WTC11 (cell line): ENCODE results near the gene SYNGR3. TPM values are rescaled to one million over a fixed set of nuclear protein-coding genes. Genes with fewer than 3 reads are reported as not detected.

Experiments used
- ATAC-seq: fragments of 200-7000 bp; cut with Tn5 transposase; 2 replicates; pipeline ENCODE4 v1.10.0; 2021; ENCODE audit warnings: mild to moderate bottlenecking, moderate library complexity
- CTCF ChIA-PET: fragments of 300-600 bp; sonication (Branson Sonifier 250); formaldehyde crosslinking; loops from one replicate; lab custom pipeline; 2021; ENCODE audit warnings: antibody characterized with exemption; lab: Charles Lee
- POLR2A ChIA-PET: fragments of 350-600 bp; sonication (Branson Sonifier 250); formaldehyde crosslinking; loops from one replicate; lab custom pipeline; 2021; ENCODE audit warnings: antibody characterized with exemption; lab: Charles Lee
- DNase-seq: peaks from one replicate; pipeline ENCODE4 v3.0.0; 2021; ENCODE audit warnings: low spot score
- H3K27ac Mint-ChIP-seq: 2 replicates; pipeline ENCODE4 v1.8.0; 2021; ENCODE audit warnings: mixed read lengths
- H3K27me3 Mint-ChIP-seq: 2 replicates; pipeline ENCODE4 v1.8.0; 2021; ENCODE audit warnings: low read depth, mild to moderate bottlenecking, moderate library complexity, mixed read lengths
- H3K36me3 Mint-ChIP-seq: 2 replicates; pipeline ENCODE4 v1.8.0; 2021; ENCODE audit warnings: mixed read lengths
- H3K4me1 Mint-ChIP-seq: 2 replicates; pipeline ENCODE4 v1.8.0; 2022; ENCODE audit warnings: mixed read lengths
- H3K4me3 Mint-ChIP-seq: 2 replicates; pipeline ENCODE4 v1.8.0; 2021; ENCODE audit warnings: mild to moderate bottlenecking, moderate library complexity, mixed read lengths
- H3K9me3 Mint-ChIP-seq: 2 replicates; pipeline ENCODE4 v1.8.0; 2021; ENCODE audit warnings: mixed read lengths
- CBFB ChIP-seq: sonication (generic); formaldehyde crosslinking; IDR thresholded peaks from 2 replicates; pipeline ENCODE4 v1.8.1; 2022; ENCODE audit warnings: mild to moderate bottlenecking, low read depth, missing genetic modification reagents
- CDX4 ChIP-seq: fragments of 250-450 bp; sonication (Bioruptor Pico); IDR thresholded peaks from 2 replicates; pipeline ENCODE4 v1.9.0; 2021; ENCODE audit warnings: moderate library complexity, mild to moderate bottlenecking, inconsistent platforms, borderline replicate concordance
- CTCF ChIP-seq: fragments of 200-600 bp; IDR thresholded peaks from 2 replicates; pipeline ENCODE4 v1.8.0; 2022; ENCODE audit warnings: antibody characterized with exemption
- GTF2I ChIP-seq: fragments of 250-450 bp; sonication (Bioruptor Pico); conservative IDR thresholded peaks from 2 replicates; pipeline ENCODE4 v1.4.0; 2021; ENCODE audit warnings: mild to moderate bottlenecking
- IRF2 ChIP-seq: sonication (generic); formaldehyde crosslinking; IDR thresholded peaks from 2 replicates; pipeline ENCODE4 v1.8.0; 2022; ENCODE audit warnings: low read depth, missing genetic modification reagents, borderline replicate concordance
- SMAD4 ChIP-seq: sonication (generic); formaldehyde crosslinking; IDR thresholded peaks from 2 replicates; pipeline ENCODE4 v1.8.0; 2022; ENCODE audit warnings: mild to moderate bottlenecking, missing genetic modification reagents
- ZNF138 ChIP-seq: sonication (generic); formaldehyde crosslinking; conservative IDR thresholded peaks from 2 replicates; pipeline ENCODE4 v1.8.1; 2022; ENCODE audit warnings: mild to moderate bottlenecking, moderate library complexity, missing genetic modification reagents
- ZNF219 ChIP-seq: sonication (generic); formaldehyde crosslinking; IDR thresholded peaks from 2 replicates; pipeline ENCODE4 v1.8.0; 2023; ENCODE audit warnings: missing genetic modification reagents, mild to moderate bottlenecking, borderline replicate concordance
- ZNF317 ChIP-seq: sonication (generic); formaldehyde crosslinking; IDR thresholded peaks from 2 replicates; pipeline ENCODE4 v1.8.1; 2023; ENCODE audit warnings: low read depth, mild to moderate bottlenecking, moderate library complexity, missing genetic modification reagents, borderline replicate concordance
- ZNF532 ChIP-seq: fragments of 250-450 bp; sonication (Bioruptor Pico); IDR thresholded peaks from 2 replicates; pipeline ENCODE4 v1.9.0; 2021; ENCODE audit warnings: mild to moderate bottlenecking, borderline replicate concordance
- total RNA-seq: library from RNA; stranded (reverse); gene quantifications from 3 replicates; pipeline ENCODE4 v1.2.3, GENCODE V29; 2021
- TF ChIP-seq, protein P1 (sequence below): sonication (generic); formaldehyde crosslinking; IDR thresholded peaks from 2 replicates; pipeline ENCODE4 v1.8.1; 2023; ENCODE audit warnings: mild to moderate bottlenecking, missing genetic modification reagents, borderline replicate concordance

The SYNGR3 gene
- total RNA-seq, 1 experiment from 2014 or later = 41.5 TPM

- TF ChIP-seq CDX4 = no peak
- TF ChIP-seq CBFB (CRISPR knock-in tag) = no peak
These were observed 48.8 kb downstream of the SYNGR3 start (continued) for GRCh38 chr16:2038382-2039231.

DNA sequence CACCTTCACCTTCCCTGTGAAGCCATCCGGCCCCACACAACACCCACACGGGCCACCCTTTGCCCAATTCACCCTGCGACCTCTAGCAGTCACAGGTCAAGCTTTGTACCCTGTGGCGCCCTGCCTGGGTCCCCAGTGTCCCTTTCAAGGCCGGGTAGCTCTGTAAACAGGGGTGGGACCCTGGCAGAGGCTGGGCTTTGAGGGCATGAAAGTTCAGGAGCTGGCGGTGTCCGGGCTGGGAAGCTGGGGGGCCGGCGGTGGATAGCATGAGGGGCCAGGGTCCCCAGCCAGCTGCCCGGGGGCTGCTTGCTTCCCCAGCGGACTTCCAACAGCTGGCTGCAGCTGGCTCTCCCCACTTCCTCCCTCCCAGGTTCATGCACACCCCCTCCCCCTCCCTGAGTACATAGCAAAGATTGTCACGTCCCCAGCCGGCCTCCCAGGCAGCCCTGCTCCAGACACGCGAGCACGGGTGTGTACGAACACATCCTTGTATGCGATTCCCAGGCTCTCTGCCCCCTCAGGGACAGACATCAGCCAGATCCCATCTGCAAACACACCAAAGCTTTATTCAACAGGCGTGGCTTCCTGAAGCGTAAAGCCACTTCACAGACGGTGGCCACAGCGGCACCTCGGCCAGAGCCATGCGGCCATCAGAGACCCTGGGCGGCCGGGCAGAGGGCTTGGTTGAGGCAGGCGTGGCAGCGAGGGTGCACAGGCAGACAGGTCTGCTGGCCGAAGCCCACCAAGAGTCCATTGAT is 49.7 kb downstream of the SYNGR3 start:
- Mint-ChIP-seq H3K27ac (peak overlapping the region; percentile 49), H3K4me1 (no peaks in the 10 kb centered on the region), H3K27me3 (no peaks in the 10 kb centered on the region), H3K36me3 (no peaks in the 10 kb centered on the region; the same call in 1 of the 2 replicates), H3K4me3 (no peak overlapping the region), H3K9me3 (no peaks in the 10 kb centered on the region)
- no peak for TF ChIP-seq SMAD4 (CRISPR knock-in tag)
- no peak for TF ChIP-seq ZNF317 (CRISPR knock-in tag)
- DNase-seq (no peak), ATAC-seq (no peak)
- CTCF ChIA-PET = interaction anchor here (0.6 to 3.0 kb wide), 4 partner anchors 16 to 200 kb away, joined by 3 to 11 read pairs (median 4); no protein-coding TSS in a partner anchor
- POLR2A ChIA-PET = no interaction called here

DNA sequence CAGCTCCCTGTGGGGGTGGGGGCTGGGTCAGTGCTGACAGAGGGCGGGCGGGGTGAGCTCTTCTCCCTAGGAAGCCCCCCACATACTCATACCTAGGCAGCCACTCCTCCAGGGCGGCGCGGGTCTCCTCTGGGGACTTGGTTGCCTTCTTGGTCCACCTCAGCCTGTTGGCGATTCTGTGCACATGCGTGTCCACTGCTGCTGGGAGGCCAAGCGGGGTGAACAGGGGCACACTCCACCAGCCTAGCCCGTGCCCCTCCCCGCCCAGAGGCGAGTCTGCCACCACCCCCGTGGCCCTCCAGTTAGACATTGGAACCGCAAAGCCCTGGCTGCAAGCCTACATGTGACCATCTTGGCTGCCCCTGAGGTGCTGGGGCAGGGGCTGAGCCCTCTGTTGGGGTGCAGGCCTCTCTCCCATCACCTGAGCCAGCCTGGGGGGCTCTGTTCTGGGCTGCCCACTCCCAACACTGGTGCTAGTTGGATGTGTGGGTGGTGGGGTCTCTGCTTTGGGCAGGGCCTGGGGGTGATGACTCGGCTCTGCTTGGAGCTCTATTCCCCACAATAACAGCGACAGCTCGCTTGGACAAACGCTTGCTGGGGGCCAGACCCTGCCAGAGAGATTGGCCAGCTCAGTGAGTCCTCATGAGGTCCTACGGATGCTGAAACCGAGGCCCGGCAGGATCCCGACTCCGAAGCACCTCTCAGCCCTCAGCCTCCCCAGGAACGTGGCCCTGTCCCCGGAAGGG is 50.4 kb downstream of the SYNGR3 start:
- DNase-seq = no peak
- ATAC-seq = no peak
- H3K36me3 Mint-ChIP-seq = no peaks in the 10 kb centered on the region; the same call in 1 of the 2 replicates
- H3K4me3 Mint-ChIP-seq = no peak overlapping the region
- H3K4me1 Mint-ChIP-seq = no peaks in the 10 kb centered on the region
- no peaks in the 10 kb centered on the region for H3K9me3 Mint-ChIP-seq
- H3K27ac Mint-ChIP-seq = no peak overlapping the region
- no peaks in the 10 kb centered on the region for H3K27me3 Mint-ChIP-seq
- ChIA-PET CTCF (interaction anchor here (0.6 to 3.0 kb wide), 7 partner anchors 16 to 201 kb away, joined by 3 to 11 read pairs (median 3); no protein-coding TSS in a partner anchor), POLR2A (no interaction called here)
- TF ChIP-seq, protein P1, sequence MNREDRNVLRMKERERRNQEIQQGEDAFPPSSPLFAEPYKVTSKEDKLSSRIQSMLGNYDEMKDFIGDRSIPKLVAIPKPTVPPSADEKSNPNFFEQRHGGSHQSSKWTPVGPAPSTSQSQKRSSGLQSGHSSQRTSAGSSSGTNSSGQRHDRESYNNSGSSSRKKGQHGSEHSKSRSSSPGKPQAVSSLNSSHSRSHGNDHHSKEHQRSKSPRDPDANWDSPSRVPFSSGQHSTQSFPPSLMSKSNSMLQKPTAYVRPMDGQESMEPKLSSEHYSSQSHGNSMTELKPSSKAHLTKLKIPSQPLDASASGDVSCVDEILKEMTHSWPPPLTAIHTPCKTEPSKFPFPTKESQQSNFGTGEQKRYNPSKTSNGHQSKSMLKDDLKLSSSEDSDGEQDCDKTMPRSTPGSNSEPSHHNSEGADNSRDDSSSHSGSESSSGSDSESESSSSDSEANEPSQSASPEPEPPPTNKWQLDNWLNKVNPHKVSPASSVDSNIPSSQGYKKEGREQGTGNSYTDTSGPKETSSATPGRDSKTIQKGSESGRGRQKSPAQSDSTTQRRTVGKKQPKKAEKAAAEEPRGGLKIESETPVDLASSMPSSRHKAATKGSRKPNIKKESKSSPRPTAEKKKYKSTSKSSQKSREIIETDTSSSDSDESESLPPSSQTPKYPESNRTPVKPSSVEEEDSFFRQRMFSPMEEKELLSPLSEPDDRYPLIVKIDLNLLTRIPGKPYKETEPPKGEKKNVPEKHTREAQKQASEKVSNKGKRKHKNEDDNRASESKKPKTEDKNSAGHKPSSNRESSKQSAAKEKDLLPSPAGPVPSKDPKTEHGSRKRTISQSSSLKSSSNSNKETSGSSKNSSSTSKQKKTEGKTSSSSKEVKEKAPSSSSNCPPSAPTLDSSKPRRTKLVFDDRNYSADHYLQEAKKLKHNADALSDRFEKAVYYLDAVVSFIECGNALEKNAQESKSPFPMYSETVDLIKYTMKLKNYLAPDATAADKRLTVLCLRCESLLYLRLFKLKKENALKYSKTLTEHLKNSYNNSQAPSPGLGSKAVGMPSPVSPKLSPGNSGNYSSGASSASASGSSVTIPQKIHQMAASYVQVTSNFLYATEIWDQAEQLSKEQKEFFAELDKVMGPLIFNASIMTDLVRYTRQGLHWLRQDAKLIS (CRISPR knock-in tag) = no peak
- no peak for TF ChIP-seq ZNF219 (CRISPR knock-in tag)
- TF ChIP-seq GTF2I (CRISPR knock-in tag) = no peak
- TF ChIP-seq IRF2 = no peak
- TF ChIP-seq CBFB (CRISPR knock-in tag) = no peak
- TF ChIP-seq SMAD4 (CRISPR knock-in tag) = no peak
- TF ChIP-seq ZNF532 = no peak
- TF ChIP-seq ZNF138 (CRISPR knock-in tag) = no peak
- no peak for TF ChIP-seq CTCF
